Measurements from ENCODE around the gene GEMIN7. TPM values are rescaled to one million over a fixed set of nuclear protein-coding genes. Genes with fewer than 3 reads are reported as not detected.

The GEMIN7 gene
- total RNA-seq, 2 experiments from 2014 or later, result 53.6 to 58.2 TPM

- H3K9me3 Mint-ChIP-seq, result no peaks in the 10 kb centered on the region
- H3K4me3 Mint-ChIP-seq, result no peak overlapping the region
- H3K27ac Mint-ChIP-seq, result no peak overlapping the region
- no peak for DNase-seq
- H3K36me3 Mint-ChIP-seq, result no peaks in the 10 kb centered on the region
- H3K4me1 Mint-ChIP-seq, result peaks cover 13% of the 10 kb centered on the region
- no peaks in the 10 kb centered on the region for H3K27me3 Mint-ChIP-seq
These were observed 56.3 kb downstream of the GEMIN7 start for GRCh38 chr19:45135176-45135885.

- Mint-ChIP-seq H3K9me3 (no peaks in the 10 kb centered on the region), H3K36me3 (no peaks in the 10 kb centered on the region), H3K27me3 (no peaks in the 10 kb centered on the region), H3K4me3 (no peak overlapping the region), H3K4me1 (peaks cover 6% of the 10 kb centered on the region), H3K27ac (no peak overlapping the region)
- DNase-seq, result no peak
These were observed 57.6 kb downstream of the GEMIN7 start for GRCh38 chr19:45136507-45137178.

- no peak overlapping the region for H3K27ac Mint-ChIP-seq
- H3K4me3 Mint-ChIP-seq, result no peak overlapping the region
- DNase-seq, result no peak
- H3K4me1 Mint-ChIP-seq, result peaks cover 6% of the 10 kb centered on the region
- no peaks in the 10 kb centered on the region for H3K27me3 Mint-ChIP-seq
- no peaks in the 10 kb centered on the region for H3K36me3 Mint-ChIP-seq
- no peaks in the 10 kb centered on the region for H3K9me3 Mint-ChIP-seq
These were observed 58.2 kb downstream of the GEMIN7 start for GRCh38 chr19:45137179-45137761.

- H3K9me3 Mint-ChIP-seq, result no peaks in the 10 kb centered on the region
- H3K36me3 Mint-ChIP-seq, result peaks cover 7% of the 10 kb centered on the region
- peaks cover 8% of the 10 kb centered on the region for H3K4me1 Mint-ChIP-seq
- DNase-seq, result no peak
- H3K27me3 Mint-ChIP-seq, result no peaks in the 10 kb centered on the region
- no peak overlapping the region for H3K4me3 Mint-ChIP-seq
- H3K27ac Mint-ChIP-seq, result no peak overlapping the region
These were observed 59.3 kb downstream of the GEMIN7 start for GRCh38 chr19:45138303-45138751.

- Mint-ChIP-seq H3K9me3 (no peaks in the 10 kb centered on the region), H3K27me3 (no peaks in the 10 kb centered on the region), H3K27ac (no peak overlapping the region), H3K4me1 (peaks cover 8% of the 10 kb centered on the region), H3K4me3 (no peak overlapping the region), H3K36me3 (peaks cover 7% of the 10 kb centered on the region)
- no peak for DNase-seq
These were observed 60.5 kb downstream of the GEMIN7 start for GRCh38 chr19:45139286-45140143.

- no peak overlapping the region for H3K27ac Mint-ChIP-seq
- DNase-seq, result no peak
- H3K36me3 Mint-ChIP-seq, result peaks cover 7% of the 10 kb centered on the region
- H3K4me3 Mint-ChIP-seq, result no peak overlapping the region
- peaks cover 8% of the 10 kb centered on the region for H3K4me1 Mint-ChIP-seq
- no peaks in the 10 kb centered on the region for H3K9me3 Mint-ChIP-seq
- H3K27me3 Mint-ChIP-seq, result no peaks in the 10 kb centered on the region
These were observed 61.1 kb downstream of the GEMIN7 start for GRCh38 chr19:45140144-45140503.

GRCh38 chr19:45140533-45140932, 61.5 kb downstream of the GEMIN7 start:
- Mint-ChIP-seq H3K4me1 (peaks cover 8% of the 10 kb centered on the region), H3K9me3 (no peaks in the 10 kb centered on the region), H3K27me3 (no peaks in the 10 kb centered on the region), H3K4me3 (no peak overlapping the region), H3K27ac (no peak overlapping the region), H3K36me3 (peaks cover 7% of the 10 kb centered on the region)
- no peak for DNase-seq

Other genes with a start within 250 kb of the GEMIN7 start
- gene NECTIN2, start 233.0 kb upstream of the GEMIN7 start, total RNA-seq, result under 1 TPM; 0.43 to 0.60 TPM
- 100 to 1,000 TPM; 235 to 236 TPM for gene TOMM40, start 188.0 kb upstream of the GEMIN7 start, total RNA-seq
- under 1 TPM; 0.46 to 0.62 TPM for gene APOE, start 173.5 kb upstream of the GEMIN7 start, total RNA-seq
- 1 to 10 TPM; 1.5 to 3.0 TPM for gene APOC1, start 164.7 kb upstream of the GEMIN7 start, total RNA-seq
- gene APOC4, start 137.0 kb upstream of the GEMIN7 start, total RNA-seq, result not detected
- not detected for gene APOC2, start 133.2 kb upstream of the GEMIN7 start, total RNA-seq
- 10 to 100 TPM; 54.2 to 57.2 TPM for gene CLPTM1, start 123.9 kb upstream of the GEMIN7 start, total RNA-seq
- gene RELB, start 77.8 kb upstream of the GEMIN7 start, total RNA-seq, result 10 to 100 TPM; 45.5 to 45.8 TPM
- 10 to 100 TPM; 89.9 to 94.2 TPM for gene CLASRP, start 40.2 kb upstream of the GEMIN7 start, total RNA-seq
- 1 to 10 TPM; 5.4 to 6.3 TPM for gene ZNF296, start 2.8 kb upstream of the GEMIN7 start, total RNA-seq
- 10 to 100 TPM; 13.3 to 15.3 TPM for gene PPP1R37, start 13.9 kb downstream of the GEMIN7 start, total RNA-seq
- gene NKPD1, start 81.7 kb downstream of the GEMIN7 start, total RNA-seq, result under 1 TPM in 1 of 2 experiments, not detected in 1; 0.24 TPM
- gene TRAPPC6A, start 99.0 kb downstream of the GEMIN7 start, total RNA-seq, result 10 to 100 TPM; 19.8 to 22.9 TPM
- 10 to 100 TPM; 10.5 to 13.3 TPM for gene BLOC1S3, start 99.5 kb downstream of the GEMIN7 start, total RNA-seq
- gene EXOC3L2, start 166.1 kb downstream of the GEMIN7 start, total RNA-seq, result not detected
- 10 to 100 TPM; 12.6 to 14.9 TPM for gene MARK4, start 172.0 kb downstream of the GEMIN7 start, total RNA-seq
- not detected for gene CKM, start 243.6 kb downstream of the GEMIN7 start, total RNA-seq